ENCODE measurements around the gene SHTN1. TPM values are rescaled to one million over a fixed set of nuclear protein-coding genes. Genes with fewer than 3 reads are reported as not detected.

Gene SHTN1
- total and polyA plus RNA-seq, 8 donors, result 7.4 to 49.1 (median 15.7) TPM

- DNase-seq, result no peak
- intact Hi-C loops (cut with DNase I; ENCODE audit: low total_unique reads), result no loop called here
- H3K4me3 ChIP-seq, result no peak overlapping the region
- no peaks in the 10 kb centered on the region for H3K9me3 ChIP-seq
- H3K27me3 ChIP-seq, result no peaks in the 10 kb centered on the region
- TF ChIP-seq EP300 (IDR thresholded peaks at IDR 0.05), result no peak
- TF ChIP-seq POLR2AphosphoS5 (IDR thresholded peaks at IDR 0.05), result no peak
- TF ChIP-seq CTCF (IDR thresholded peaks at IDR 0.05), result no peak
- TF ChIP-seq POLR2A (IDR thresholded peaks at IDR 0.05), result no peak
- 69 to 85% (median 79%) methylated on average over 2 of the region's 2 CpGs for WGBS, 5 donors
- no peaks in the 10 kb centered on the region for H3K4me1 ChIP-seq
- no peak overlapping the region for H3K27ac ChIP-seq
- H3K36me3 ChIP-seq, result peaks cover 0 to 10% (median 5%) of the 10 kb centered on the region in 4 donors
These were observed 122.3 kb downstream of the SHTN1 start for GRCh38 chr10:116882639-116883038.

- intact Hi-C loops (cut with DNase I; ENCODE audit: low total_unique reads), result no loop called here
These were observed 124.1 kb downstream of the SHTN1 start for GRCh38 chr10:116880716-116881482.

GRCh38 chr10:116879817-116880216 is 125.2 kb downstream of the SHTN1 start:
- Histone ChIP-seq H3K9me3 (no peaks in the 10 kb centered on the region), H3K4me3 (no peak overlapping the region), H3K36me3 (peaks cover 0 to 10% (median 0%) of the 10 kb centered on the region in 4 donors), H3K27me3 (no peaks in the 10 kb centered on the region), H3K4me1 (no peaks in the 10 kb centered on the region), H3K27ac (no peak overlapping the region)
- intact Hi-C loops (cut with DNase I; ENCODE audit: low total_unique reads), result no loop called here
- TF ChIP-seq CTCF (IDR thresholded peaks at IDR 0.05) (no peak), EP300 (IDR thresholded peaks at IDR 0.05) (no peak), POLR2AphosphoS5 (IDR thresholded peaks at IDR 0.05) (no peak), POLR2A (IDR thresholded peaks at IDR 0.05) (no peak)
- no peak for DNase-seq
- WGBS, 5 donors, result 61 to 68% (median 64%) methylated on average over 7 of the region's 7 CpGs

More at GRCh38 chr10:116880716-116881482, 124.1 kb downstream of the SHTN1 start:
- Histone ChIP-seq H3K27me3 (no peaks in the 10 kb centered on the region), H3K9me3 (no peaks in the 10 kb centered on the region), H3K27ac (no peak overlapping the region), H3K4me1 (no peaks in the 10 kb centered on the region), H3K36me3 (peaks cover 0 to 10% (median 0%) of the 10 kb centered on the region in 4 donors), H3K4me3 (no peak overlapping the region)
- no peak for TF ChIP-seq POLR2AphosphoS5 (IDR thresholded peaks at IDR 0.05)
- DNase-seq, result no peak
- WGBS, 5 donors, result 67 to 76% (median 70%) methylated on average over 10 of the region's 10 CpGs

- intact Hi-C loops (cut with DNase I; ENCODE audit: low total_unique reads), result no loop called here
These were observed 126.9 kb downstream of the SHTN1 start for GRCh38 chr10:116878123-116878522.

More at GRCh38 chr10:116878123-116878522, 126.9 kb downstream of the SHTN1 start:
- TF ChIP-seq POLR2AphosphoS5 (IDR thresholded peaks at IDR 0.05), result no peak
- TF ChIP-seq CTCF (IDR thresholded peaks at IDR 0.05), result no peak
- TF ChIP-seq EP300 (IDR thresholded peaks at IDR 0.05), result no peak
- no peak for TF ChIP-seq POLR2A (IDR thresholded peaks at IDR 0.05)
- H3K4me3 ChIP-seq, result no peak overlapping the region
- DNase-seq, result no peak
- H3K9me3 ChIP-seq, result no peaks in the 10 kb centered on the region
- no peaks in the 10 kb centered on the region for H3K4me1 ChIP-seq
- 64 to 78% (median 70%) methylated on average over 2 of the region's 2 CpGs for WGBS, 5 donors
- no peaks in the 10 kb centered on the region for H3K27me3 ChIP-seq
- H3K27ac ChIP-seq, result no peak overlapping the region
- H3K36me3 ChIP-seq, result no peaks in the 10 kb centered on the region

Measured in stomach (tissue), 9 donors.